Mesendoderm (in vitro differentiated cells): ENCODE results near the gene MMP19.
A peak's percentile ranks its signal among the peaks of the same experiment; 100 is the strongest.

Experiments
- DNase-seq: peaks from one replicate; pipeline ENCODE4 v3.0.0; 2013
- H2AK5ac ChIP-seq: 2 replicates; pipeline ENCODE4 v1.6.1; 2013; ENCODE audit warnings: low read length, inconsistent platforms
- H2BK120ac ChIP-seq: 2 replicates; pipeline ENCODE4 v1.6.1; 2013; ENCODE audit warnings: low read depth, mild to moderate bottlenecking, low read length, moderate library complexity, mixed read lengths
- H2BK15ac ChIP-seq: replicated peaks from 2 replicates; pipeline ENCODE4 v1.6.1; 2013; ENCODE audit warnings: low read depth, mild to moderate bottlenecking, moderate library complexity
- H2BK5ac ChIP-seq: 2 replicates; pipeline ENCODE4 v1.6.1; 2013; ENCODE audit warnings: low read length, inconsistent platforms
- H3K18ac ChIP-seq: 2 replicates; pipeline ENCODE4 v1.6.1; 2013; ENCODE audit warnings: mild to moderate bottlenecking, low read length, mixed read lengths
- H3K23ac ChIP-seq: one replicate; pipeline ENCODE4 v1.6.1; 2013; ENCODE audit warnings: low read length
- H3K27ac ChIP-seq: 2 replicates; pipeline ENCODE4 v1.5.1; 2013; ENCODE audit warnings: low read depth, mild to moderate bottlenecking, inconsistent platforms, low read length, moderate library complexity
- H3K27me3 ChIP-seq: 2 replicates; pipeline ENCODE4 v1.6.1; 2013; ENCODE audit warnings: low read length, control low read depth, mild to moderate bottlenecking, inconsistent platforms; ENCODE audit not compliant: insufficient read depth, poor library complexity
- H3K36me3 ChIP-seq: 2 replicates; pipeline ENCODE4 v1.6.1; 2013; ENCODE audit warnings: low read length, inconsistent platforms; ENCODE audit not compliant: control insufficient read depth, insufficient read depth
- H3K4ac ChIP-seq: one replicate; pipeline ENCODE4 v1.6.1; 2013; ENCODE audit warnings: low read depth, mild to moderate bottlenecking, low read length, moderate library complexity
- H3K4me1 ChIP-seq: 2 replicates; pipeline ENCODE4 v1.6.1; 2013; ENCODE audit warnings: low read depth, low read length, inconsistent platforms; ENCODE audit not compliant: control insufficient read depth
- H3K4me2 ChIP-seq: 2 replicates; pipeline ENCODE4 v1.6.1; 2013; ENCODE audit warnings: low read length
- H3K4me3 ChIP-seq: 2 replicates; pipeline ENCODE4 v1.5.1; 2013; ENCODE audit warnings: mild to moderate bottlenecking, low read length
- H3K56ac ChIP-seq: one replicate; pipeline ENCODE4 v1.6.1; 2013; ENCODE audit warnings: low read length
- H3K79me1 ChIP-seq: 2 replicates; pipeline ENCODE4 v1.6.1; 2013; ENCODE audit warnings: low read length, inconsistent platforms
- H3K79me2 ChIP-seq: 2 replicates; pipeline ENCODE4 v1.6.1; 2013; ENCODE audit warnings: mild to moderate bottlenecking, low read length; ENCODE audit not compliant: control insufficient read depth, insufficient read depth
- H3K9ac ChIP-seq: 2 replicates; pipeline ENCODE4 v1.6.1; 2013; ENCODE audit warnings: low read length, inconsistent platforms
- H4K5ac ChIP-seq: one replicate; pipeline ENCODE4 v1.6.1; 2013; ENCODE audit warnings: low read length
- H4K8ac ChIP-seq: one replicate; pipeline ENCODE4 v1.6.1; 2013; ENCODE audit warnings: low read depth, mild to moderate bottlenecking, control low read depth, low read length, moderate library complexity
- WGBS: extraction: QIAGEN DNeasy Blood & Tissue Kit; methylation state at CpG from one replicate; pipeline ENCODE4 v1.1.7; 2013; ENCODE audit warnings: low lambda C conversion rate, missing lambda C conversion rate; ENCODE audit not compliant: insufficient coverage; ENCODE audit errors: extremely low coverage; 5-methylcytosine and 5-hydroxymethylcytosine counted together

The MMP19 gene

DNA sequence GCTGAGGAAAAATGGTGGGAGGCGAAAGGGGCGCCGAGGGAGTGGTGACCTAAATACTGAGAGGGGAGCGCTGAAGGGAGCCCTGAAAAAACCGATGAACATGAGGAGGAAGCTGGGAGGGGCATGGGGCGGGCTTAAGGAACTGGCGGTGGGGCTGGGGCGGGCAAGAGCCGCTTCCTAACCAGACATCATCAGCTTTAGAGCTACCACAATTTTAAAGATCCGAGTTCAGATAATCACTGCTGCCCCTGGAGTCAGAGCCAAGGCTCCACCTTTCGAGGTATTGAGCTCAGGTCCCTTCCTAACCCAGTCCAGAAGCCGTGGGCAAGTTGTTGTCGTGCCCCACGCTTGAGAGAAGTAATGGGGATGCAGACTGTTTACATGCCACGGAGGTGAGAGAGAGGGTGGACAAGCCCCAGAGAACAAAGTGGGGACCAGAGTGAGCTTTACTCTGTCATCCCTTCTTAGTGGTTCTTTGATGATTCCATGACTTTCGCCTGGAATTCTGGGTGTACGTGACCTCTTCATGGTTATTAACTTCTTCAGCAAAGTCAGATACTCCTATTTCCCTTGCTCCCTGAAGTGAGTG, 24.5 kb downstream of the MMP19 start:
- H2BK5ac ChIP-seq: peak overlapping the region; percentile 71
- H3K36me3 ChIP-seq: peaks cover 7% of the 10 kb centered on the region
- H3K4ac ChIP-seq: peak overlapping the region; percentile 66
- H3K9ac ChIP-seq: peak overlapping the region; percentile 80
- H3K79me1 ChIP-seq: peaks cover 12% of the 10 kb centered on the region
- H3K56ac ChIP-seq: peak overlapping the region; percentile 95
- peaks cover 4% of the 10 kb centered on the region for H3K4me1 ChIP-seq
- H3K79me2 ChIP-seq: peaks cover 52% of the 10 kb centered on the region
- no peak for DNase-seq
- no CpG with 5 or more reads among the region's 17 CpGs for WGBS
- peak overlapping the region; percentile 10 for H3K27ac ChIP-seq
- no peak overlapping the region for H2BK120ac ChIP-seq
- H3K4me2 ChIP-seq: peak overlapping the region; percentile 93
- no peak overlapping the region for H4K8ac ChIP-seq
- H3K23ac ChIP-seq: no peak overlapping the region
- H2BK15ac ChIP-seq: no peak overlapping the region
- no peaks in the 10 kb centered on the region for H3K27me3 ChIP-seq
- peak overlapping the region; percentile 84 for H3K4me3 ChIP-seq
- no peak overlapping the region for H4K5ac ChIP-seq
- peak overlapping the region; percentile 46 for H3K18ac ChIP-seq
- H2AK5ac ChIP-seq: no peak overlapping the region

DNA sequence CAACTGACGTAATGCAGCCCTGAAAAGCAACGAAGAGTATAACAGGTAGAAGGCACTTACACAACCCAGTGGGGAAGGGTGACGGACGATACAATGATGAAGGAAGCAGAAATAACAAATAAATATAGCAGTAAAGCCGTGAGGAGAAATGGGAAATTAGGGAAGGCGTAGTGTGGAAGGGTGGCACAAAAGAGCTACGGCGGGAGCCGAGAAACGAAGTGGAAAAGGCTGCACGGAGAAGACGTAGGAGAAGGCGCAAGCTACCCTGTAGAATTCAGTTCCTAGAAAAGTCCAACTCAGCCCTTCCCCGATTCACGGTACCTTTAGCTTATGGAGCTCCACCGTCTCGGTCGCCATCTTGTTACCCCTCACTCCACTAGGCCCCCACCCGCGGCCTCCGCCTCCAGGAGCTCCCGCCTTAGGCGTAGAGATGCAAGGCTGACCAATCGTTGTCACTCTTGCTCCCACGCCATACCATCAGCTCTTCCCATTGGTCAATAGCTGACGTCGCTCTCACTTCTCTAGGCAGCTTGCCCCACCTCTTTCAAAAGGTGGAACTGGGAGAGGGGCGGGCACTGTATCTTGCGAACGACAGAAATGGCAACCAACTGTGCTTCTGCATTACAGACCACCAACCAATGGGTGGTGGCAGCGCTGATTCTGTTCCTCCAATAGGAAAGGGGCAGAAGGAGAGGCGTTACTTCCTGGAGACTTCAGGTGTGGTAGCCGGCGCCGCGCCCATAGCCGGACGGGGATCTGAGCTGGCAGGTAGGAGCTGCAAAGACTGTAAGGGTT, 25.2 kb downstream of the MMP19 start, which contains the start of the genes ORMDL2 and SARNP:
Gene ORMDL2, plus strand, starts transcription at position 697 of the 795 bp plus-strand sequence. CDS start 959 bp downstream, outside the sequence.
Gene SARNP, minus strand, starts transcription at position 380 of the 795 bp plus-strand sequence. Its CDS starts 23 bp downstream, at position 357.
- Histone ChIP-seq H3K9ac (peak within 1 kb of the TSS; percentile 100), H3K27me3 (no peaks in the 10 kb centered on the region), H3K4me1 (peaks cover 4% of the 10 kb centered on the region), H3K4me3 (peak within 1 kb of the TSS; percentile 100), H2BK120ac (peak within 1 kb of the TSS; percentile 15), H3K79me2 (peaks cover 58% of the 10 kb centered on the region), H2AK5ac (peak within 1 kb of the TSS; percentile 94), H3K27ac (peak within 1 kb of the TSS; percentile 34), H4K5ac (peak within 1 kb of the TSS; percentile 100), H4K8ac (peak within 1 kb of the TSS; percentile 28), H3K56ac (peak within 1 kb of the TSS; percentile 100), H3K36me3 (peaks cover 7% of the 10 kb centered on the region), H2BK15ac (no peak within 1 kb of the TSS), H3K79me1 (peaks cover 12% of the 10 kb centered on the region), H3K23ac (peak within 1 kb of the TSS; percentile 48), H2BK5ac (peak within 1 kb of the TSS; percentile 82), H3K4ac (peak within 1 kb of the TSS; percentile 66), H3K4me2 (peak within 1 kb of the TSS; percentile 93), H3K18ac (peak within 1 kb of the TSS; percentile 69)
- peak; percentile 100 for DNase-seq
- no CpG with 5 or more reads among the region's 38 CpGs for WGBS

DNA sequence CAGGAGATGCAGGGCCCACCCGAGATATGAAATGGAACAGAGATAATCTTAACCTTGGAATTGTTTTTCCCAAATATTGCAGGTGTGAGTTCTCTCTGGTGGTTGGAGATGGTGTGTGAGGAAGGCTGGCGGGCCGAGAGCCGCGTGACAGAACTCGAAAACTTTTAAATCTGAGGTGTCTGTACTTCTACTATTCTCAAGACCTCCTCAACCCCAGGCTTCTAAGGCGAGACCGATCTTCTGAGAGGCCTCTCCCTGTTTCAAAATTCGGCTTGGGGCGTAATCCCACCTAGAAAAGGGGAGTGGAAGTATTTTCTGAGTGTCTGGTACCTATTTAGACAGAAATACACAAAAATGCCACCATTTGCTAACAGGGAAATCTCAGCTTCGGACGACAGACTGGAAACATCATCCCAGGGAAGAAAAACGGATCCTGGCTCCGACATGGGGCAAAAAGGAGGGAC, 25.8 kb downstream of the MMP19 start:
- peak; percentile 56 for DNase-seq
- Histone ChIP-seq H3K9ac (peak overlapping the region; percentile 100), H3K4me2 (peak overlapping the region; percentile 58), H3K27ac (peak overlapping the region; percentile 34), H4K8ac (peak overlapping the region; percentile 28), H3K4me3 (peak overlapping the region; percentile 100), H2BK15ac (no peak overlapping the region), H3K23ac (peak overlapping the region; percentile 48), H3K79me1 (peaks cover 14% of the 10 kb centered on the region), H2BK5ac (peak overlapping the region; percentile 82), H3K18ac (peak overlapping the region; percentile 69), H3K79me2 (peaks cover 65% of the 10 kb centered on the region), H2AK5ac (peak overlapping the region; percentile 94), H3K36me3 (peaks cover 7% of the 10 kb centered on the region), H3K4me1 (peaks cover 4% of the 10 kb centered on the region), H3K4ac (no peak overlapping the region), H3K27me3 (no peaks in the 10 kb centered on the region), H4K5ac (peak overlapping the region; percentile 100), H2BK120ac (no peak overlapping the region), H3K56ac (peak overlapping the region; percentile 100)
- no CpG with 5 or more reads among the region's 14 CpGs for WGBS

DNA sequence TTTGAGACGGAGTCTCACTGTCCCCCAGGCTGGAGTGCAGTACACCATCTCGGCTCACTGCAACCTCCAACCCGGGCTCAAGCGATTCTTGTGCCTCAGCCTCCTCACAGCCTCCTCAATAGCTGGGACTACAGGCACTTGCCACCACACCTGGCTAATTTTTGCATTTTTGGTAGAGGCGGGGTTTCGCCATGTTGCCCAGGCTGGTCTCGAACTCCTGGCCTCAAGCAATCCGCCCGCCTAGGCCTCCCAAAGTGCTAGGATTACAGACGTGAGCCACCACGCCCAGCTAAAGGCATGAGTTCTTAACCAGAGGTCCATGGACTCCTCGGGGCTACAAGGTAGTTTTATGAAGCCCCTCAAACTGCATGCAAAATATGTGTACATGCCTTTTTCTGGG, 27.3 kb downstream of the MMP19 start:
- Histone ChIP-seq H3K79me2 (peaks cover 78% of the 10 kb centered on the region), H3K23ac (no peak overlapping the region), H4K8ac (no peak overlapping the region), H3K4me3 (no peak overlapping the region), H3K27me3 (no peaks in the 10 kb centered on the region), H3K56ac (peak overlapping the region; percentile 53), H3K4me2 (no peak overlapping the region), H3K4ac (no peak overlapping the region), H2BK5ac (no peak overlapping the region), H3K9ac (peak overlapping the region; percentile 54), H3K79me1 (peaks cover 14% of the 10 kb centered on the region), H2BK15ac (no peak overlapping the region), H4K5ac (no peak overlapping the region), H3K18ac (no peak overlapping the region), H3K36me3 (peaks cover 6% of the 10 kb centered on the region), H2BK120ac (no peak overlapping the region), H3K4me1 (peaks cover 4% of the 10 kb centered on the region), H2AK5ac (no peak overlapping the region), H3K27ac (no peak overlapping the region)
- no CpG with 5 or more reads among the region's 12 CpGs for WGBS
- no peak for DNase-seq

DNA sequence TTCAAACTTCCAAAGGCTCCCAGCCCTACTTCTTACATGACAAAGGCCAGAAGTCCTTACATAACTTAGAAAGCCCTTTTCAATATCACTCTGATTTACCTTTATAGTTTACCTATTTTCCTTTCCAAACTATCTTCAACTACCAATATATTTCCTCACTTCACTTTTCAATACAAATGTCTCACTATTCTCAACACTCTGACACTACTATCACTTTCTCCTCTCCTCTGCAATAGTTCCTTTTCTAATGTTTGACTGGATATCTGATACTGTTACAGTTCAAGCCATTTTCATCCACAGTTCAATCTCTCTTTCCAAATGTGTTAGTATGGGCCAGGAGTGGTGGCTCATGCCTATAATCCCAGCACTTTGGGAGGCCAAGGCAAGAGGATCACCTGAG, 28.5 kb downstream of the MMP19 start:
- Histone ChIP-seq H3K4me1 (peaks cover 4% of the 10 kb centered on the region), H3K79me2 (peaks cover 86% of the 10 kb centered on the region), H3K36me3 (peaks cover 1% of the 10 kb centered on the region)

More for the DNA sequence above, 28.5 kb downstream of the MMP19 start:
- Histone ChIP-seq H3K9ac (peak overlapping the region; percentile 13), H3K56ac (no peak overlapping the region), H3K27me3 (no peaks in the 10 kb centered on the region), H3K4me2 (no peak overlapping the region), H3K18ac (no peak overlapping the region), H2BK15ac (no peak overlapping the region), H3K27ac (no peak overlapping the region), H3K4me3 (no peak overlapping the region), H2BK120ac (no peak overlapping the region), H3K4ac (no peak overlapping the region), H4K8ac (no peak overlapping the region), H2BK5ac (no peak overlapping the region), H3K23ac (no peak overlapping the region), H4K5ac (no peak overlapping the region), H2AK5ac (no peak overlapping the region), H3K79me1 (peaks cover 11% of the 10 kb centered on the region)
- no peak for DNase-seq
